Skeletal muscle tissue (tissue), 4 donors: Measurements from ENCODE around the gene MINDY4. TPM values are rescaled to one million over a fixed set of nuclear protein-coding genes. Genes with fewer than 3 reads are reported as not detected.
A peak's percentile ranks its signal among the peaks of the same experiment; 100 is the strongest.

Experiments
- H3K27ac ChIP-seq: one replicate; pipeline ENCODE4 v1.7.0; 2013; ENCODE audit warnings: mild to moderate bottlenecking, low read depth, low read length, inconsistent platforms
- H3K27me3 ChIP-seq, 3 donors: one replicate each; pipeline ENCODE4 v1.7.0; 2013; ENCODE audit warnings: low read length in 3 of 3; ENCODE audit not compliant: control insufficient read depth in 3 of 3, insufficient read depth in 3 of 3
- H3K36me3 ChIP-seq, 3 donors: one replicate each; pipeline ENCODE4 v1.7.0; 2013; ENCODE audit warnings: low read length in 3 of 3; ENCODE audit not compliant: control insufficient read depth in 3 of 3, insufficient read depth in 3 of 3
- H3K4me1 ChIP-seq, 3 donors: one replicate each; pipeline ENCODE4 v1.7.0; 2013; ENCODE audit warnings: low read length in 3 of 3, mild to moderate bottlenecking in 3 of 3; ENCODE audit not compliant: control insufficient read depth in 3 of 3, insufficient read depth in 3 of 3
- H3K4me3 ChIP-seq, 3 donors: one replicate each; pipeline ENCODE4 v1.7.0; 2013; ENCODE audit warnings: low read length in 3 of 3
- H3K9ac ChIP-seq, 3 donors: one replicate each; pipeline ENCODE4 v1.7.0; 2013; ENCODE audit warnings: low read length in 3 of 3, mild to moderate bottlenecking in 3 of 3, moderate library complexity in 2 of 3, low read depth in 1 of 3
- H3K9me3 ChIP-seq, 3 donors: one replicate each; pipeline ENCODE4 v1.7.0; 2013; ENCODE audit warnings: low read length in 3 of 3; ENCODE audit not compliant: control insufficient read depth in 3 of 3
- total RNA-seq: library from RNA; depleted of rRNA; stranded (reverse); fragments of >200 nt; gene quantifications from one replicate; pipeline ENCODE4 v1.2.3, GENCODE V29; 2014
- donor health status: Osteomylitis.

The MINDY4 gene
- total RNA-seq, 1 donor from 2014 or later: 7.8 TPM

DNA sequence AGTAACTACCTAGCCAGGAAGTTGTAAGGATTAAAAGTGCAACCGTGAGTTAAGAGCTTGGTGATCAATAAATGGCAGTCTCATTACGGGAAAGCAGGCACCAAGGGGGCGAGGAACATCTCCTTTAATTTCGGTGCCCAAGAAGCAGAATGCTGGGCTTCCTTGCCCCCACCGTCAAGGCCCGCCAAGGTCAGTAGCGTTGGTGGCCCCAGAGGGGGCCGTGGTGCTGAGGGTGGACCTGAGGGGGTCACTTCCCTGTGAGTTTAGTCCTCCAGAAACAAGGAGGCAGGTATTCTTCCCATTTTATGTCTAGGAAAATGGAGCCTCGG is 408 bp upstream of the MINDY4 start:
- Histone ChIP-seq H3K9me3 (no peaks in the 10 kb centered on the region), H3K36me3 (no peaks in the 10 kb centered on the region), H3K27me3 (no peaks in the 10 kb centered on the region), H3K9ac (peak overlapping the region; percentile 76 to 83 (median 81)), H3K4me3 (peak overlapping the region; percentile 84 to 88 (median 85)), H3K4me1 (peaks cover 5 to 12% (median 10%) of the 10 kb centered on the region in 3 donors), H3K27ac (peak overlapping the region; percentile 64)

DNA sequence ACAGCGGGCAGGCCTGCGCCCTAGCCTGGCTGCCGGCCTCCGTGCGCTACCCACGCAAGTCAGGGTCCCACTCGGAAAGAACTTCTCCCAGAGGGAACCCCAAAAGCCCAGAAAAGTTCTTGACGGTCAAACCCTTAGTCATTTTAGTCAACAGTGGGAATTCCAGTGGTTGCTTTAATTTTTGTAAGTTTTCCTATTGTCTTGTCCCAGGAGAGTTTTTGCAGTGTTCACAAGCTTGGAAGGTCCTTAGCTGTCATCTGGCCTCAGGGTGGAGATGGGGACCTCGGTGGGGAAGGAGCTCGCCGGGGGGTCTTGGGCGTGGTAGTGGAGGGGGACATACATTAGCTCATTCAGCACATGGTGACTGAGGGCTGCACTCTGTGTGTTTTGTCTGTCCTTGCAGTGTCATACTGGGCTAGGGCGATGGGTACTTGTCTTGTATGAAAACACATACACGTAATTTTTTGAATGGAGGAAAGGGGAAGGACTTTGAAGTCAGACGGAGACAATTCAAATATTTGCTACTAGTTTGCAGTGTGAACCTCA is 736 bp downstream of the MINDY4 start:
- Histone ChIP-seq H3K9me3 (no peaks in the 10 kb centered on the region), H3K4me3 (peak overlapping the region; percentile 84 to 88 (median 85)), H3K27me3 (no peaks in the 10 kb centered on the region), H3K4me1 (peaks cover 5 to 10% (median 9%) of the 10 kb centered on the region in 3 donors), H3K9ac (peak overlapping the region; percentile 81 to 83 (median 81)), H3K27ac (peak overlapping the region; percentile 64), H3K36me3 (no peaks in the 10 kb centered on the region)

DNA sequence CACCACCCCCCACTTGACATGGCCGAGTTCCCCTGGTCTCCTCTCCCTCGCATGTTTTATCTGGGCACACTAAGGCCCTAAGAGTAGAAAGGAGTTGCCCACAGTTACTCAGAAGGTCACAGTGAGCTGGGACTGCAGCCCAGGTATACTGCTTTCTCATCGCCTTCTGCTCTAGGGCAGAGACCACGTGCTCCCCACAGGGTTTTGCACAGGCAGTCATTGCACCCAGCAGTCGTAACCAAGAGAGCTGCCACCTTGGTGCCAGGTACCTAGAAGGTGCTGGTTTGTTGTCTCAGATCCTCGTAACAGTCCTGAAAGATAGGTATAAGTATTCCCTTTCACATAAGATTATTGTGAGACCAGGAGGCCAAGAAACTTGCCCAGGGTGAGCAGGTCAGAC is 1.8 kb downstream of the MINDY4 start:
- Histone ChIP-seq H3K36me3 (no peaks in the 10 kb centered on the region), H3K27me3 (no peaks in the 10 kb centered on the region), H3K9ac (no peak overlapping the region), H3K4me1 (peaks cover 5 to 10% (median 9%) of the 10 kb centered on the region in 3 donors), H3K27ac (no peak overlapping the region), H3K4me3 (no peak overlapping the region), H3K9me3 (no peaks in the 10 kb centered on the region)

DNA sequence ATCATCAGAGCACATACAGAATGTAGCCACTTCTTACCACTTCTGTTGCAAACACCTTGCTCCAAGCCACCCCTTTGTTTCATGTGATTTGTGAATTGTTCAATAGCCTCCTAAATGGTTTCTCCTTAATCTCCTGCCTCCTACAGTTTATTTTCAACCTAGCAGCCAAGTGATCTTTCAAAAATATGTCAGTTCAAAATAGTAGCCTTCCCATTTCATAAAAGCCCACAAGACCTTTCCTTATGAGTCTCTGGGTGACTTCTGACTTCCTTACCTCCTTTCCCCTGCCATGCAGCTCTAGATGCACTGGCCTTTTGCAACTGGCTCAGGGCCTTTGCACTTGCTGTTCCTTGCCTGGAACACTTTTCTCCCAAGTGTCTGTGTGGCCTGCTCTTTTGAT is 4.8 kb downstream of the MINDY4 start:
- H3K9me3 ChIP-seq: no peaks in the 10 kb centered on the region
- H3K9ac ChIP-seq: no peak overlapping the region
- no peak overlapping the region for H3K4me3 ChIP-seq
- H3K36me3 ChIP-seq: peaks cover 0 to 3% (median 0%) of the 10 kb centered on the region in 3 donors
- peaks cover 22 to 31% (median 29%) of the 10 kb centered on the region in 3 donors for H3K4me1 ChIP-seq
- no peaks in the 10 kb centered on the region for H3K27me3 ChIP-seq
- H3K27ac ChIP-seq: no peak overlapping the region

DNA sequence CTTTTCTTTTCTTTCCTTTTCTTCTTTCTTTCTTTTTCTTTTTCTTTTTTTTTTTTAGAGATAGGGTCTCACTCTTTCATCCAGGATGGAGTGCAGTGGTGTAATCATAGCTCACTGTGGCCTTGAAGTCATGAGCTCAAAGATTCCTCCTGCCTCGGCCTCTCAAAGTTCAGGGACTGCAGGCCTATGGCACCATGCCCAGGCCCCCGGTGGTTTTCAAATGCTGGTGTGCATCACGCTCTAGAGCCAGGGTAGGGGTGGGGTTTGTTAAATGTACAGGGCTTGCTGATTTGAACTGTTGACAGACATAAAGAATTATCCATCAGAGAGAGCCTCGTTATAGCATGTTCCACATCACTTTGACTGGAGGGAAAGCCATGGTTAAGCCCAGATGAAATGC is 5.8 kb downstream of the MINDY4 start:
- Histone ChIP-seq H3K9ac (no peak overlapping the region), H3K27me3 (no peaks in the 10 kb centered on the region), H3K27ac (no peak overlapping the region), H3K4me1 (peaks cover 24 to 32% (median 30%) of the 10 kb centered on the region in 3 donors), H3K36me3 (peaks cover 0 to 3% (median 0%) of the 10 kb centered on the region in 3 donors), H3K4me3 (no peak overlapping the region), H3K9me3 (no peaks in the 10 kb centered on the region)

DNA sequence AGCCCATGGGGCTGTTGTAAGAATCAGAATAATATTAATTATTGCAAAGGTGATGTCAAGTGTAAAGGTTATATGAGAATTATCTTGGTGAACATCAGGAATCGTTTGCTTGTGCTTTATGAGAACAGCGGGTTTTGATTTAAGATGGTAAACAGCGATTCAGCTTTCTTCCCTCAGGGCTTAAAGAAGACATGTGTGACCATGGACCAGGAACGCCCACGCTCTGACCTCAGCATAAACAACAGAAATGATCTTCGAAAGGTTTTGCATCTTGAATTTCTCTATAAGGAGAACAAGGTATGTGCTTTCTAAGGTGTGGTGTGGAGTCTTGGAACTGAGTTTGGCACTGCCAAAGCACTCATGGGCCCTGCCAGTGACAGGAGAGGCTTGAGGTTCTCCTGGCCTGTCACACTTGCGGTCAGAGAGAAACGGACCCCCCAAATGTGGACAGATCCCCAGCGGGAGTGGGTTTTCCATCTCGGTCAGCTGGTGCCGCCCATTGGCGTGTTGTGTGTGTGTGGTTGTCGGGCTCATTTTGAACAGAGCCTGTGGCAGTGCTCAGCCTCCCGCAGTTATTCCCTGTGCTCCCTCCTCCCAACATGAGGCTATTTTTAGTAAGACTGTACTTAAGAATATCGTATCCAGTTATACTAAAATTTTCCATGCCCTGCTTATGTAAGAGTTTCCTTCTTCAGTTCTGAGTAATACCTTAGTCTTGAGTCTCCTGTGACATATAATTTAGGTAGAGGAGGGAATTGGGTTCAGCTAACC is 7.2 kb downstream of the MINDY4 start:
- peaks cover 24 to 27% (median 24%) of the 10 kb centered on the region in 3 donors for H3K4me1 ChIP-seq
- peak overlapping the region; percentile 27 to 69 (median 39) for H3K9ac ChIP-seq
- no peaks in the 10 kb centered on the region for H3K9me3 ChIP-seq
- peak overlapping the region; percentile 72 for H3K27ac ChIP-seq
- H3K36me3 ChIP-seq: peaks cover 0 to 3% (median 0%) of the 10 kb centered on the region in 3 donors
- no peaks in the 10 kb centered on the region for H3K27me3 ChIP-seq
- H3K4me3 ChIP-seq: peak overlapping the region in 2 of 3 donors; percentile 6 to 45

DNA sequence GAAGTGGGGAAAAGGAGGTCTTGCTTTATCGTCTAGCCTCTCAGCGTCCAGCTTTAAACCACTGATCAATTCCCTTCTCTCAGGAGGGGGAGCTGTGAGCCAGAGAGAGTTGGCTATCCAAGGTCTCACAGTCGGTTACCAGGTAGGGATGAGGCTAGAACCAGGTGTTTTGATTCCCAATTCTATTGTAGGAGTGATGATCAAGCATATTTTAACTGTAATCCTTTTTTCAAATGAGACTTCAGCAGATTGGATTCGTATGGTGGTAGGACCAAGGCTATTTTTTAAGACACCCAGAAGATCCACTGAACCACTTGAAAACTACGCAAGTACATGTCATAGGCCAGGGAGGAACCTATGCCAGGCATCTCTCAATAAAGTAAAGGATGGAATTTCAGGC is 8.4 kb downstream of the MINDY4 start:
- H3K36me3 ChIP-seq: peaks cover 0 to 6% (median 0%) of the 10 kb centered on the region in 3 donors
- H3K4me3 ChIP-seq: no peak overlapping the region
- H3K4me1 ChIP-seq: peaks cover 24 to 27% (median 24%) of the 10 kb centered on the region in 3 donors
- H3K27ac ChIP-seq: no peak overlapping the region
- no peaks in the 10 kb centered on the region for H3K27me3 ChIP-seq
- no peak overlapping the region for H3K9ac ChIP-seq
- H3K9me3 ChIP-seq: no peaks in the 10 kb centered on the region

DNA sequence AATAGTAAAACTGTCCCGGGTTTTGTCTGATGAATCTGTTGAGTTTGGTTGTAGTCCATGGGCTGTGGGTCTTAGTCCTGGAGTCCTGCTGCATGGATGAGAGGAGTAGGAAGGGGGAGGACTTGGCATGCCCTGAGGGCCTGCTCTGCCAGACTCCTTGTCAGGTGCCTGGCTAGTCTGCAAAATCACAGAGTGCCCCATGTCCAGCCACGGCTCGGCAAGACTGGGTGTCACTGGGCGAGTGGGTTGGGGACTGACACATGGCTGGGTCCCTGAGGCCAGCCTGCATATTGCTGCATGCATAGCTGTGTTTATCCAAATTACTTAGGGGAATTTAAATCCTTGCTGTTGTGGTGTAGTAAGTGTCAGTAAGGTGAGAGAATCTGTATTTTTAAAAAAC is 9.7 kb downstream of the MINDY4 start:
- H3K4me1 ChIP-seq: peaks cover 24 to 27% (median 24%) of the 10 kb centered on the region in 3 donors
- H3K9me3 ChIP-seq: no peaks in the 10 kb centered on the region
- no peaks in the 10 kb centered on the region for H3K27me3 ChIP-seq
- H3K4me3 ChIP-seq: no peak overlapping the region
- H3K27ac ChIP-seq: no peak overlapping the region
- H3K9ac ChIP-seq: peak overlapping the region in 1 of 3 donors; percentile 36
- peaks cover 0 to 8% (median 0%) of the 10 kb centered on the region in 3 donors for H3K36me3 ChIP-seq

DNA sequence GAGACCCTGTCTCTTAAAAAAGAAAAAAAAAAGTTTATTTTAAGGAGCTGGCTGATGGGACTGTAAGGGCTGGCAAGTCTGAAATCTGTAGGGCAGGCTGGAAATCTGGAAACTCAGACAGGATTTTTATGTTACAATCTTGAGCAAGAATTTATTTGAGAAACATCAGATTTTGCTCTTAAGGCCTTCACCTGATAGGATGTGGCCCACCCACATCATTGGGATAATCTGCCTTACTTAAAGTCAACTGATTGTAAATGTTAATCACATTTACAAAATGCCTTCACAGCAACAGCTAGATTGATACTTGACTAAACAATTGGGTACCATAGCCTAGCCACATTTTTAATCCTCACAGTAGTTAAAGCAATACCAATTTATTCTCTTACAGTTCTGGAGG is 11.5 kb downstream of the MINDY4 start:
- H3K27ac ChIP-seq: no peak overlapping the region
- no peaks in the 10 kb centered on the region for H3K27me3 ChIP-seq
- H3K9me3 ChIP-seq: no peaks in the 10 kb centered on the region
- peaks cover 0 to 13% (median 0%) of the 10 kb centered on the region in 3 donors for H3K36me3 ChIP-seq
- peaks cover 24 to 27% (median 24%) of the 10 kb centered on the region in 3 donors for H3K4me1 ChIP-seq
- no peak overlapping the region for H3K9ac ChIP-seq
- no peak overlapping the region for H3K4me3 ChIP-seq

DNA sequence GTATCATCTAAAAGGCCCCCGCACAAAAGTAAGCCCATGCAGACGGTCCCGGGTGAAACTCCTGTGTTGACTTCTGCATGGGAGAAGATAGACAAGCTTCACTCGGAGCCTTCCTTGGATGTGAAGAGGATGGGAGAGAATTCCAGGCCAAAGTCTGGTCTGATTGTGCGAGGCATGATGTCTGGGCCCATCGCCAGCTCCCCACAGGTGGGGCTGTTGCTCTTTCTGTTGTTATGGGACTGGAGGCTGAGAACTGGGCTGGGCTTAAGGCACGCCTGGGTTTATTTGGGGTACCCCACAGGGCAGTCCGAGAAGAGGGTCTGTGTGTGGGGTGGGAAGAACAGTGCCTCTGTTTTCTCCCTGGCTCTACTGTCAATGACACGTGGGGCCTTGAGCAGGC is 14.6 kb downstream of the MINDY4 start:
- no peak overlapping the region for H3K4me3 ChIP-seq
- H3K27me3 ChIP-seq: no peaks in the 10 kb centered on the region
- H3K9ac ChIP-seq: no peak overlapping the region
- no peak overlapping the region for H3K27ac ChIP-seq
- peaks cover 4 to 7% (median 7%) of the 10 kb centered on the region in 3 donors for H3K4me1 ChIP-seq
- H3K9me3 ChIP-seq: no peaks in the 10 kb centered on the region
- peaks cover 0 to 12% (median 0%) of the 10 kb centered on the region in 3 donors for H3K36me3 ChIP-seq
